HCT116 (cell line): ENCODE results near the gene POLD1. TPM values are rescaled to one million over a fixed set of nuclear protein-coding genes. Genes with fewer than 3 reads are reported as not detected.
A peak's percentile ranks its signal among the peaks of the same experiment; 100 is the strongest.

Source experiments
- ATAC-seq: fragments of 200-7000 bp; cut with Tn5 transposase; 2 replicates; pipeline ENCODE4 v1.9.1; 2020; ENCODE audit warnings: mild to moderate bottlenecking, moderate library complexity
- BruUV-seq: library from RNA; stranded (reverse); fragments of 400-500 nt; replicated peaks from 2 replicates; lab custom pipeline; 2021; lab: Mats Ljungman, UMichigan
- CTCF ChIA-PET: fragments of 300-600 bp; sonication (Branson Sonifier 250); formaldehyde crosslinking; loops from one replicate; lab custom pipeline; 2021; ENCODE audit warnings: antibody characterized with exemption; lab: Charles Lee
- POLR2A ChIA-PET: fragments of 300-600, 350-600 bp; sonication (Branson Sonifier 250); formaldehyde crosslinking; loops from one replicate; lab custom pipeline; 2021; ENCODE audit warnings: antibody characterized with exemption; lab: Charles Lee
- RAD21 ChIA-PET, 2 experiments: fragments of 300-600 bp; sonication (Branson Sonifier 250); formaldehyde crosslinking; loops; one replicate each; lab custom pipeline; 2023; ENCODE audit warnings: low total read pairs in 2 of 2; ENCODE audit not compliant: uncharacterized antibody in 2 of 2, unreplicated experiment in 2 of 2, low non-redundant PET in 1 of 2; lab: Charles Lee
- DNase-seq: peaks from one replicate; pipeline ENCODE4 v3.0.0-alpha.2; 2010; ENCODE audit warnings: low read depth, low spot score
- H2AFZ ChIP-seq: fragments of 200-600 bp; shearing (Covaris generic), sonication (generic); 2 replicates; pipeline ENCODE4 v1.6.1; 2017; ENCODE audit warnings: low read depth, mixed run types, mixed read lengths, antibody characterized with exemption, low read length; ENCODE audit not compliant: poor library complexity, severe bottlenecking
- H3K27ac ChIP-seq: 2 replicates; pipeline ENCODE4 v1.5.1; 2012; ENCODE audit warnings: low read depth, low read length
- H3K27me3 ChIP-seq: fragments of 200-600 bp; sonication (generic); 2 replicates; pipeline ENCODE4 v1.6.1; 2016; ENCODE audit warnings: mixed run types, low read length, mixed read lengths; ENCODE audit not compliant: insufficient read depth
- H3K36me3 ChIP-seq, 2 experiments: fragments of 200-500 bp in 1 of 2; fragments of 200-600 bp in 1 of 2; sonication (Bioruptor generic) in 1 of 2; sonication (generic) in 1 of 2; 2 replicates each; pipeline versions ENCODE4 v1.5.1 to v1.6.1; 2014 to 2016; ENCODE audit warnings: low read length in 2 of 2, inconsistent platforms in 1 of 2, mixed read lengths in 1 of 2, mixed run types in 1 of 2; ENCODE audit not compliant: insufficient read depth in 2 of 2, control insufficient read depth in 1 of 2
- H3K4me1 ChIP-seq, 2 experiments: fragments of 200-600 bp in 1 of 2; sonication (generic) in 1 of 2; 2 replicates each; pipeline versions ENCODE4 v1.5.1 to v1.6.1; 2012 to 2017; ENCODE audit warnings: low read length in 2 of 2, inconsistent platforms in 1 of 2, mild to moderate bottlenecking in 1 of 2, mixed read lengths in 1 of 2, mixed run types in 1 of 2, moderate library complexity in 1 of 2; ENCODE audit not compliant: insufficient read depth in 2 of 2, control insufficient read depth in 1 of 2
- H3K4me2 ChIP-seq: fragments of 200-600 bp; sonication (generic); 2 replicates; pipeline ENCODE4 v1.6.1; 2017; ENCODE audit warnings: mixed run types, low read length, mixed read lengths
- H3K4me3 ChIP-seq, 2 experiments: fragments of 200-600 bp in 1 of 2; sonication (generic) in 1 of 2; replicated peaks in 1 of 2; 2 replicates each; pipeline ENCODE4 v1.5.1; 2011 to 2016; ENCODE audit warnings: low read length in 2 of 2, control low read depth in 1 of 2, low read depth in 1 of 2, mild to moderate bottlenecking in 1 of 2, mixed read lengths in 1 of 2, mixed run types in 1 of 2
- H3K79me2 ChIP-seq: fragments of 200-600 bp; sonication (generic); 2 replicates; pipeline ENCODE4 v1.6.1; 2017; ENCODE audit warnings: mild to moderate bottlenecking, mixed run types, low read length, moderate library complexity, mixed read lengths; ENCODE audit not compliant: insufficient read depth
- H3K9ac ChIP-seq: fragments of 200-600 bp; sonication (generic); 2 replicates; pipeline ENCODE4 v1.6.1; 2016; ENCODE audit warnings: low read length, mixed read lengths
- H3K9me2 ChIP-seq: fragments of 200-600 bp; sonication (generic), shearing (Covaris generic); 2 replicates; pipeline ENCODE4 v1.6.1; 2017; ENCODE audit warnings: mixed run types, mild to moderate bottlenecking, moderate library complexity; ENCODE audit not compliant: insufficient read depth
- H3K9me3 ChIP-seq, 2 experiments: fragments of 200-500 bp in 1 of 2; fragments of 200-600 bp in 1 of 2; sonication (Bioruptor generic) in 1 of 2; sonication (generic) in 1 of 2; 2 replicates each; pipeline ENCODE4 v1.6.1; 2014 to 2017; ENCODE audit warnings: low read length in 2 of 2, mixed read lengths in 2 of 2, inconsistent platforms in 1 of 2, low read depth in 1 of 2, mild to moderate bottlenecking in 1 of 2, mixed run types in 1 of 2, moderate library complexity in 1 of 2; ENCODE audit not compliant: control insufficient read depth in 1 of 2, insufficient read depth in 1 of 2
- H4K20me1 ChIP-seq: fragments of 200-600 bp; sonication (generic), shearing (Covaris generic); 2 replicates; pipeline ENCODE4 v1.6.1; 2017; ENCODE audit warnings: mixed run types, mild to moderate bottlenecking, moderate library complexity; ENCODE audit not compliant: insufficient read depth
- EGR1 ChIP-seq: IDR thresholded peaks from 2 replicates; pipeline ENCODE4 v1.6.1; 2012; ENCODE audit warnings: low read depth
- ZFX ChIP-seq: fragments of 450-650 bp; IDR thresholded peaks from 2 replicates; pipeline ENCODE4 v1.6.1; 2017
- intact Hi-C: fragments of 100-400 bp; cut with micrococcal nuclease; formaldehyde crosslinking; loops from 2 replicates; pipeline ENCODE4 v1.10.0; 2022
- total RNA-seq: library from RNA; stranded (reverse); gene quantifications from one replicate; pipeline ENCODE4 v1.2.1, GENCODE V29; 2021; ENCODE audit not compliant: unreplicated experiment
- TF ChIP-seq, protein P1 (sequence below): IDR thresholded peaks from 2 replicates; pipeline ENCODE4 v1.6.1; 2011; ENCODE audit warnings: mild to moderate bottlenecking, low read length, moderate library complexity; ENCODE audit not compliant: insufficient replicate concordance; ENCODE audit errors: extremely low read depth
- TF ChIP-seq, protein P2 (sequence below): IDR thresholded peaks from 2 replicates; pipeline ENCODE4 v1.6.1; 2012; ENCODE audit warnings: low read depth

The POLD1 gene
- total RNA-seq, 1 experiment from 2014 or later = 122 TPM

DNA sequence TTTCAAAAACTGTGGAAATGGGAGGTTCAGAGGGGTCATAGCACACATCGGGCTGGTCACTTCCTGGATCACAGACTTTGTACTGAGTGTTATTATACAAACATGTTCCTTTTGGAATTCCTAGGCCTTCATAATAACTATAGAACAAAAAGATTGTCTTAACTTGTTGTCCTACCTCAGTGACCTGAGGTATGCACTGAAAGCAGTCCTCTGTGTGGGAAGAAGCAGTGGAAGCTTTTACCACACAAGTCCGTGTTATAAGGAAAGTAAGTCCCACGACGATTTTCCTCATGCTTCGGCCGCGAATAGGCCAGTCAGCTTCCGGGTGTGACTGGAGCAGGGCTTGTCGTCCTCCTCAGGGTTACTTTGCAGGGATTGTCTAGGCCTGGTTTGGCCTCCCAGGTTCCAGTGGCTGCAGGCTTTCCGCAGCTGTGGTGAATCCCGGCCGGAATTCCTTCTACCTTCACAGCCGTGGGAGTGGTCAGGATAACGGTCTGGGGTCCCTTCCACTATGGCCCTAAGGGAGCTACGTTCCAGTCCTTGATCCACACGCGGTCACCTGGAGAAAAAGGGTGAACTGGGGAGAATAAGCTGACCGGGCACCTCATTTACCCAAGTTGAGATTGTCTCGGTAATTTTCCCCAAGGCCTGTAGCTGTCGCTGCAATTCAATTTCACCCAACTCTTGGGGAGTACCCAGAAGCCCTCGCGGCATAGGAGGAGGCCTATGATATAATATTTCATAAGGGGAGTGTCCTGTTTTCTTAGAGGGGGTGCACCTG lies 34.7 kb upstream of the POLD1 start:
- TF ChIP-seq EGR1 = no peak
- TF ChIP-seq, protein P1, sequence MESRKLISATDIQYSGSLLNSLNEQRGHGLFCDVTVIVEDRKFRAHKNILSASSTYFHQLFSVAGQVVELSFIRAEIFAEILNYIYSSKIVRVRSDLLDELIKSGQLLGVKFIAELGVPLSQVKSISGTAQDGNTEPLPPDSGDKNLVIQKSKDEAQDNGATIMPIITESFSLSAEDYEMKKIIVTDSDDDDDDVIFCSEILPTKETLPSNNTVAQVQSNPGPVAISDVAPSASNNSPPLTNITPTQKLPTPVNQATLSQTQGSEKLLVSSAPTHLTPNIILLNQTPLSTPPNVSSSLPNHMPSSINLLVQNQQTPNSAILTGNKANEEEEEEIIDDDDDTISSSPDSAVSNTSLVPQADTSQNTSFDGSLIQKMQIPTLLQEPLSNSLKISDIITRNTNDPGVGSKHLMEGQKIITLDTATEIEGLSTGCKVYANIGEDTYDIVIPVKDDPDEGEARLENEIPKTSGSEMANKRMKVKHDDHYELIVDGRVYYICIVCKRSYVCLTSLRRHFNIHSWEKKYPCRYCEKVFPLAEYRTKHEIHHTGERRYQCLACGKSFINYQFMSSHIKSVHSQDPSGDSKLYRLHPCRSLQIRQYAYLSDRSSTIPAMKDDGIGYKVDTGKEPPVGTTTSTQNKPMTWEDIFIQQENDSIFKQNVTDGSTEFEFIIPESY = no peak
- TF ChIP-seq, protein P2, sequence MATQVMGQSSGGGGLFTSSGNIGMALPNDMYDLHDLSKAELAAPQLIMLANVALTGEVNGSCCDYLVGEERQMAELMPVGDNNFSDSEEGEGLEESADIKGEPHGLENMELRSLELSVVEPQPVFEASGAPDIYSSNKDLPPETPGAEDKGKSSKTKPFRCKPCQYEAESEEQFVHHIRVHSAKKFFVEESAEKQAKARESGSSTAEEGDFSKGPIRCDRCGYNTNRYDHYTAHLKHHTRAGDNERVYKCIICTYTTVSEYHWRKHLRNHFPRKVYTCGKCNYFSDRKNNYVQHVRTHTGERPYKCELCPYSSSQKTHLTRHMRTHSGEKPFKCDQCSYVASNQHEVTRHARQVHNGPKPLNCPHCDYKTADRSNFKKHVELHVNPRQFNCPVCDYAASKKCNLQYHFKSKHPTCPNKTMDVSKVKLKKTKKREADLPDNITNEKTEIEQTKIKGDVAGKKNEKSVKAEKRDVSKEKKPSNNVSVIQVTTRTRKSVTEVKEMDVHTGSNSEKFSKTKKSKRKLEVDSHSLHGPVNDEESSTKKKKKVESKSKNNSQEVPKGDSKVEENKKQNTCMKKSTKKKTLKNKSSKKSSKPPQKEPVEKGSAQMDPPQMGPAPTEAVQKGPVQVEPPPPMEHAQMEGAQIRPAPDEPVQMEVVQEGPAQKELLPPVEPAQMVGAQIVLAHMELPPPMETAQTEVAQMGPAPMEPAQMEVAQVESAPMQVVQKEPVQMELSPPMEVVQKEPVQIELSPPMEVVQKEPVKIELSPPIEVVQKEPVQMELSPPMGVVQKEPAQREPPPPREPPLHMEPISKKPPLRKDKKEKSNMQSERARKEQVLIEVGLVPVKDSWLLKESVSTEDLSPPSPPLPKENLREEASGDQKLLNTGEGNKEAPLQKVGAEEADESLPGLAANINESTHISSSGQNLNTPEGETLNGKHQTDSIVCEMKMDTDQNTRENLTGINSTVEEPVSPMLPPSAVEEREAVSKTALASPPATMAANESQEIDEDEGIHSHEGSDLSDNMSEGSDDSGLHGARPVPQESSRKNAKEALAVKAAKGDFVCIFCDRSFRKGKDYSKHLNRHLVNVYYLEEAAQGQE = no peak
- TF ChIP-seq ZFX = no peak
- POLR2A ChIA-PET = no interaction called here
- no peak overlapping the region for H3K4me2 ChIP-seq

More for the DNA sequence above, 34.7 kb upstream of the POLD1 start:
- intact Hi-C loops = no loop called here
- Histone ChIP-seq H3K4me1 (no peaks in the 10 kb centered on the region; a peak in 1 of 4 replicates), H4K20me1 (no peaks in the 10 kb centered on the region), H3K4me3 (no peak overlapping the region), H3K79me2 (no peaks in the 10 kb centered on the region), H2AFZ (no peak overlapping the region), H3K9me3 (no peaks in the 10 kb centered on the region), H3K36me3 (no peaks in the 10 kb centered on the region), H3K27me3 (no peaks in the 10 kb centered on the region), H3K9ac (no peak overlapping the region), H3K27ac (no peak overlapping the region), H3K9me2 (no peaks in the 10 kb centered on the region)
- no TSS peak for BruUV-seq
- ChIA-PET RAD21 (no interaction called here), CTCF (no interaction called here)
- no peak for DNase-seq
- 0 out of 2 replicates have a peak, but pooled peaks have one; percentile 34 for ATAC-seq
